ENCODE results near the gene PHF23.

Gene PHF23

GRCh38 chr17:7214300-7215135 is 24.7 kb downstream of the PHF23 start:
- TF ChIP-seq CTCF (conservative IDR thresholded peaks at IDR 0.05; ENCODE audit: low read depth, low read length): peak; percentile 68
- DNase-seq (ENCODE audit: low read depth): peak; percentile 99
- peak overlapping the region; percentile 59 for H3K4me3 ChIP-seq (ENCODE audit: low read depth, low read length)

- peak; percentile 74 for TF ChIP-seq CTCF (conservative IDR thresholded peaks at IDR 0.05; ENCODE audit: low read depth, low read length)
- peak; percentile 89 for DNase-seq (ENCODE audit: low read depth)
- H3K4me3 ChIP-seq (ENCODE audit: low read depth, low read length): peak overlapping the region; percentile 59
Observed at GRCh38 chr17:7213895-7214299, 25.4 kb downstream of the PHF23 start.

- DNase-seq (ENCODE audit: low read depth): no peak
- no peak for TF ChIP-seq CTCF (conservative IDR thresholded peaks at IDR 0.05; ENCODE audit: low read depth, low read length)
- peak overlapping the region; percentile 50 for H3K4me3 ChIP-seq (ENCODE audit: low read depth, low read length)
Observed at GRCh38 chr17:7211491-7212273, 27.6 kb downstream of the PHF23 start.

GRCh38 chr17:7208754-7209460 is 30.4 kb downstream of the PHF23 start:
- no peak overlapping the region for H3K4me3 ChIP-seq (ENCODE audit: low read depth, low read length)
- no peak for TF ChIP-seq CTCF (conservative IDR thresholded peaks at IDR 0.05; ENCODE audit: low read depth, low read length)
- no peak for DNase-seq (ENCODE audit: low read depth)

- TF ChIP-seq CTCF (conservative IDR thresholded peaks at IDR 0.05; ENCODE audit: low read depth, low read length): no peak
- DNase-seq (ENCODE audit: low read depth): no peak
- H3K4me3 ChIP-seq (ENCODE audit: low read depth, low read length): no peak overlapping the region
Observed at GRCh38 chr17:7208027-7208571, 31.2 kb downstream of the PHF23 start.

GRCh38 chr17:7207120-7208001 is 31.9 kb downstream of the PHF23 start:
- no peak overlapping the region for H3K4me3 ChIP-seq (ENCODE audit: low read depth, low read length)
- no peak for DNase-seq (ENCODE audit: low read depth)
- no peak for TF ChIP-seq CTCF (conservative IDR thresholded peaks at IDR 0.05; ENCODE audit: low read depth, low read length)
